Neural cell (in vitro differentiated cells): Measurements from ENCODE around the gene SKOR1.

ENCODE experiments used
- EP300 ChIP-seq: fragments of 450-650 bp; conservative IDR thresholded peaks from 2 replicates; pipeline ENCODE4 v1.6.1; 2014; ENCODE audit warnings: antibody characterized with exemption, mild to moderate bottlenecking, moderate library complexity; ENCODE audit not compliant: poor library complexity, severe bottlenecking
- EZH2 ChIP-seq: fragments of 200-600, 300-800 bp; shearing (Covaris generic), sonication (generic); IDR thresholded peaks from 2 replicates; pipeline ENCODE4 v1.6.1; 2014; ENCODE audit warnings: antibody characterized with exemption, low read length, borderline replicate concordance, mild to moderate bottlenecking; ENCODE audit not compliant: insufficient read depth, poor library complexity, severe bottlenecking
- MXI1 ChIP-seq: fragments of 450-650 bp; conservative IDR thresholded peaks from 2 replicates; pipeline ENCODE4 v1.6.1; 2014; ENCODE audit warnings: antibody characterized with exemption, mild to moderate bottlenecking; ENCODE audit not compliant: poor library complexity, severe bottlenecking
- POLR2AphosphoS5 ChIP-seq: IDR thresholded peaks from 2 replicates; pipeline ENCODE4 v1.6.1; 2012
- RAD21 ChIP-seq: fragments of 450-650 bp; conservative IDR thresholded peaks from 2 replicates; pipeline ENCODE4 v1.6.1; 2014; ENCODE audit warnings: antibody characterized with exemption, mild to moderate bottlenecking, moderate library complexity
- SMC3 ChIP-seq: fragments of 450-650 bp; conservative IDR thresholded peaks from 2 replicates; pipeline ENCODE4 v1.6.1; 2014; ENCODE audit warnings: antibody characterized with exemption, mild to moderate bottlenecking, moderate library complexity; ENCODE audit not compliant: poor library complexity
- TAF1 ChIP-seq: IDR thresholded peaks from 2 replicates; pipeline ENCODE4 v1.6.1; 2012; ENCODE audit warnings: low read depth
- TF ChIP-seq, protein P1 (sequence below): fragments of 450-650 bp; IDR thresholded peaks from 2 replicates; pipeline ENCODE4 v1.5.1; 2014; ENCODE audit warnings: antibody characterized with exemption, mild to moderate bottlenecking, moderate library complexity; ENCODE audit not compliant: poor library complexity, severe bottlenecking
- TF ChIP-seq, protein P2 (sequence below): IDR thresholded peaks from 2 replicates; pipeline ENCODE4 v1.6.1; 2012; ENCODE audit warnings: borderline replicate concordance

DNA sequence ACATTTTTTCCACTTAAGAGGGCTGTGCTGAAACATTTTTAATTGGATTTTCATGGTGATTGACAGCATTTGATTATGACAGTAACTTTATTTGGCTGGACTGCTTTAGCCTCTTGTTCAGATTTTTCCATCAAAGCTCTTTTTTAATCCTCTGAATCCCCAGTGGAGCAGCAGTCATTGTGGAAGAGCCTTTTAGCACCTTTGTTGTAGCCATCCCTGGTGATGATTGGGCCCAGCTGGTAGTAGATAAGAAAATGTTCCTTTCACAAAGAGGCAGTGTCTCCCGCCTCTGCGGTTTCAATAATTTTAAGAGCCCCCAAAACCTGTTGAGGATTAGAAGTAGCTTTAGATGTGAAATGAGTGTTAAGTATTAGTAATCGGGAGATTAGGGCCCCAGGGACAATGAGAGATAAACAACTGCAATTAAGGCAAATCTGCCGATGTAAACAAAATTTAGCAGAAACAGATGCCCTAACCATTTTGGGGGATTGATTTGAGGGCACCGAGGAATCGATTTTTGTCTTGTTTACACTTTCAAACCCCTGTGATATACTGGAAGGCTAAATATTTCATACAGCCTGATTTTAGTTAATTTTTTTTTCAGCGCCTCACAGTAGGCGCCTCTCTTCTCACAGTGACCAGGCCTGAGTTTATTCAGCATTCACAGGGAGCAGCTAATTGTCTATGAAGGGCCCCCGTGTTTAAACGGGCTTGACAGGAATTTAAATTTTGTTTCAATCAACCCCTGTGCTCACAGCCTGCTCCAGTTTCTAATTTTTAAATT lies 43.2 kb upstream of the SKOR1 start:
- TF ChIP-seq, protein P1, sequence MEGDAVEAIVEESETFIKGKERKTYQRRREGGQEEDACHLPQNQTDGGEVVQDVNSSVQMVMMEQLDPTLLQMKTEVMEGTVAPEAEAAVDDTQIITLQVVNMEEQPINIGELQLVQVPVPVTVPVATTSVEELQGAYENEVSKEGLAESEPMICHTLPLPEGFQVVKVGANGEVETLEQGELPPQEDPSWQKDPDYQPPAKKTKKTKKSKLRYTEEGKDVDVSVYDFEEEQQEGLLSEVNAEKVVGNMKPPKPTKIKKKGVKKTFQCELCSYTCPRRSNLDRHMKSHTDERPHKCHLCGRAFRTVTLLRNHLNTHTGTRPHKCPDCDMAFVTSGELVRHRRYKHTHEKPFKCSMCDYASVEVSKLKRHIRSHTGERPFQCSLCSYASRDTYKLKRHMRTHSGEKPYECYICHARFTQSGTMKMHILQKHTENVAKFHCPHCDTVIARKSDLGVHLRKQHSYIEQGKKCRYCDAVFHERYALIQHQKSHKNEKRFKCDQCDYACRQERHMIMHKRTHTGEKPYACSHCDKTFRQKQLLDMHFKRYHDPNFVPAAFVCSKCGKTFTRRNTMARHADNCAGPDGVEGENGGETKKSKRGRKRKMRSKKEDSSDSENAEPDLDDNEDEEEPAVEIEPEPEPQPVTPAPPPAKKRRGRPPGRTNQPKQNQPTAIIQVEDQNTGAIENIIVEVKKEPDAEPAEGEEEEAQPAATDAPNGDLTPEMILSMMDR: no peak
- TF ChIP-seq TAF1: no peak
- TF ChIP-seq RAD21: no peak
- TF ChIP-seq, protein P2, sequence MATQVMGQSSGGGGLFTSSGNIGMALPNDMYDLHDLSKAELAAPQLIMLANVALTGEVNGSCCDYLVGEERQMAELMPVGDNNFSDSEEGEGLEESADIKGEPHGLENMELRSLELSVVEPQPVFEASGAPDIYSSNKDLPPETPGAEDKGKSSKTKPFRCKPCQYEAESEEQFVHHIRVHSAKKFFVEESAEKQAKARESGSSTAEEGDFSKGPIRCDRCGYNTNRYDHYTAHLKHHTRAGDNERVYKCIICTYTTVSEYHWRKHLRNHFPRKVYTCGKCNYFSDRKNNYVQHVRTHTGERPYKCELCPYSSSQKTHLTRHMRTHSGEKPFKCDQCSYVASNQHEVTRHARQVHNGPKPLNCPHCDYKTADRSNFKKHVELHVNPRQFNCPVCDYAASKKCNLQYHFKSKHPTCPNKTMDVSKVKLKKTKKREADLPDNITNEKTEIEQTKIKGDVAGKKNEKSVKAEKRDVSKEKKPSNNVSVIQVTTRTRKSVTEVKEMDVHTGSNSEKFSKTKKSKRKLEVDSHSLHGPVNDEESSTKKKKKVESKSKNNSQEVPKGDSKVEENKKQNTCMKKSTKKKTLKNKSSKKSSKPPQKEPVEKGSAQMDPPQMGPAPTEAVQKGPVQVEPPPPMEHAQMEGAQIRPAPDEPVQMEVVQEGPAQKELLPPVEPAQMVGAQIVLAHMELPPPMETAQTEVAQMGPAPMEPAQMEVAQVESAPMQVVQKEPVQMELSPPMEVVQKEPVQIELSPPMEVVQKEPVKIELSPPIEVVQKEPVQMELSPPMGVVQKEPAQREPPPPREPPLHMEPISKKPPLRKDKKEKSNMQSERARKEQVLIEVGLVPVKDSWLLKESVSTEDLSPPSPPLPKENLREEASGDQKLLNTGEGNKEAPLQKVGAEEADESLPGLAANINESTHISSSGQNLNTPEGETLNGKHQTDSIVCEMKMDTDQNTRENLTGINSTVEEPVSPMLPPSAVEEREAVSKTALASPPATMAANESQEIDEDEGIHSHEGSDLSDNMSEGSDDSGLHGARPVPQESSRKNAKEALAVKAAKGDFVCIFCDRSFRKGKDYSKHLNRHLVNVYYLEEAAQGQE: no peak
- no peak for TF ChIP-seq SMC3
- TF ChIP-seq EP300: no peak
- no peak for TF ChIP-seq POLR2AphosphoS5
- TF ChIP-seq MXI1: no peak
- TF ChIP-seq EZH2: no peak
